Measurements from ENCODE around the gene SLC16A1. TPM values are rescaled to one million over a fixed set of nuclear protein-coding genes. Genes with fewer than 3 reads are reported as not detected.
A peak's percentile ranks its signal among the peaks of the same experiment; 100 is the strongest.

The SLC16A1 gene
- total RNA-seq, 1 experiment from 2014 or later, result 101 TPM

- ChIA-PET POLR2A (ENCODE audit: low non-redundant PET) (interaction anchor here (0.5 kb wide), 1 partner anchor 91 kb away, joined by 5 read pairs; no protein-coding TSS in a partner anchor), CTCF (no interaction called here)
- BruUV-seq (replicated peaks), result no TSS peak
- Histone ChIP-seq H3K4me3 (ENCODE audit: low read depth, low read length, poor library complexity, severe bottlenecking) (no peak overlapping the region), H3K27ac (ENCODE audit: low read depth, low read length, poor library complexity, severe bottlenecking) (peak overlapping the region; percentile 84), H3K27me3 (replicated peaks; ENCODE audit: insufficient read depth, low read depth, low read length, poor library complexity) (no peaks in the 10 kb centered on the region), H3K4me1 (ENCODE audit: insufficient read depth, low read length, poor library complexity, severe bottlenecking) (peaks cover 51% of the 10 kb centered on the region), H3K9me3 (ENCODE audit: low read depth, low read length, poor library complexity, severe bottlenecking) (no peaks in the 10 kb centered on the region), H3K36me3 (ENCODE audit: insufficient read depth, low read length, poor library complexity, severe bottlenecking) (no peaks in the 10 kb centered on the region)
- DNase-seq (ENCODE audit: low spot score), result no peak
- TF ChIP-seq CTCF (conservative IDR thresholded peaks at IDR 0.05; ENCODE audit: low read depth, low read length) (no peak), EZH2 (IDR thresholded peaks at IDR 0.05; ENCODE audit: borderline replicate concordance, low read depth, low read length, poor library complexity, severe bottlenecking) (no peak)
- intact Hi-C loops (cut with micrococcal nuclease; ENCODE audit: unreplicated experiment), result no loop called here
Measured at GRCh38 chr1:112938210-112938609, 17.8 kb downstream of the SLC16A1 start.

GRCh38 chr1:112937495-112937894 lies 18.5 kb downstream of the SLC16A1 start:
- peak; percentile 36 for DNase-seq (ENCODE audit: low spot score)
- CTCF ChIA-PET, result interaction anchor here (1.1 kb wide), 1 partner anchor 136 kb away, joined by 4 read pairs; the partner anchor contains the start of gene LRIG2
- no peaks in the 10 kb centered on the region for H3K27me3 ChIP-seq (replicated peaks; ENCODE audit: insufficient read depth, low read depth, low read length, poor library complexity)
- peak overlapping the region; percentile 2 for H3K4me3 ChIP-seq (ENCODE audit: low read depth, low read length, poor library complexity, severe bottlenecking)
- BruUV-seq (replicated peaks), result no TSS peak
- intact Hi-C loops (cut with micrococcal nuclease; ENCODE audit: unreplicated experiment), result no loop called here
- H3K9me3 ChIP-seq (ENCODE audit: low read depth, low read length, poor library complexity, severe bottlenecking), result no peaks in the 10 kb centered on the region
- peak overlapping the region; percentile 84 for H3K27ac ChIP-seq (ENCODE audit: low read depth, low read length, poor library complexity, severe bottlenecking)
- POLR2A ChIA-PET (ENCODE audit: low non-redundant PET), result no interaction called here
- no peaks in the 10 kb centered on the region for H3K36me3 ChIP-seq (ENCODE audit: insufficient read depth, low read length, poor library complexity, severe bottlenecking)
- TF ChIP-seq CTCF (conservative IDR thresholded peaks at IDR 0.05; ENCODE audit: low read depth, low read length) (no peak), EZH2 (IDR thresholded peaks at IDR 0.05; ENCODE audit: borderline replicate concordance, low read depth, low read length, poor library complexity, severe bottlenecking) (no peak)
- peaks cover 51% of the 10 kb centered on the region for H3K4me1 ChIP-seq (ENCODE audit: insufficient read depth, low read length, poor library complexity, severe bottlenecking)

GRCh38 chr1:112937070-112937469 lies 18.9 kb downstream of the SLC16A1 start:
- ChIA-PET POLR2A (ENCODE audit: low non-redundant PET) (no interaction called here), CTCF (interaction anchor here (1.1 kb wide), 1 partner anchor 136 kb away, joined by 4 read pairs; the partner anchor contains the start of gene LRIG2)
- H3K4me1 ChIP-seq (ENCODE audit: insufficient read depth, low read length, poor library complexity, severe bottlenecking), result peaks cover 51% of the 10 kb centered on the region
- no peaks in the 10 kb centered on the region for H3K27me3 ChIP-seq (replicated peaks; ENCODE audit: insufficient read depth, low read depth, low read length, poor library complexity)
- intact Hi-C loops (cut with micrococcal nuclease; ENCODE audit: unreplicated experiment), result no loop called here
- no peaks in the 10 kb centered on the region for H3K9me3 ChIP-seq (ENCODE audit: low read depth, low read length, poor library complexity, severe bottlenecking)
- no peak for TF ChIP-seq EZH2 (IDR thresholded peaks at IDR 0.05; ENCODE audit: borderline replicate concordance, low read depth, low read length, poor library complexity, severe bottlenecking)
- TF ChIP-seq CTCF (conservative IDR thresholded peaks at IDR 0.05; ENCODE audit: low read depth, low read length), result no peak
- peak; percentile 53 for DNase-seq (ENCODE audit: low spot score)
- no TSS peak for BruUV-seq (replicated peaks)
- H3K36me3 ChIP-seq (ENCODE audit: insufficient read depth, low read length, poor library complexity, severe bottlenecking), result no peaks in the 10 kb centered on the region
- H3K4me3 ChIP-seq (ENCODE audit: low read depth, low read length, poor library complexity, severe bottlenecking), result peak overlapping the region; percentile 2
- H3K27ac ChIP-seq (ENCODE audit: low read depth, low read length, poor library complexity, severe bottlenecking), result peak overlapping the region; percentile 84
